CD4-positive, alpha-beta T cell (primary cell): ENCODE measurements around the gene TCEANC. TPM values are rescaled to one million over a fixed set of nuclear protein-coding genes. Genes with fewer than 3 reads are reported as not detected.
"Not testable (repeated sequence)": the region's sequence is repeated elsewhere in the genome, so short reads cannot be mapped to it uniquely, and the experiment has no call there.

ENCODE experiments used
- ATAC-seq: fragments of 200-7000 bp; cut with Tn5 transposase; one replicate; pipeline ENCODE4 v1.10.0; 2022; ENCODE audit warnings: mild to moderate bottlenecking; ENCODE audit not compliant: poor library complexity
- CTCF ChIA-PET: fragments of 350-600 bp; sonication (Branson Sonifier 250); formaldehyde crosslinking; loops from one replicate; lab custom pipeline; 2021; ENCODE audit warnings: antibody characterized with exemption, inconsistent platforms; lab: Charles Lee
- POLR2A ChIA-PET: fragments of 350-600 bp; sonication (Branson Sonifier 250); formaldehyde crosslinking; loops from one replicate; lab custom pipeline; 2021; ENCODE audit warnings: antibody characterized with exemption, inconsistent platforms; lab: Charles Lee
- DNase-seq, 14 experiments: peaks; one replicate each; pipeline ENCODE4 v3.0.0-alpha.2; 2013 to 2020; ENCODE audit warnings: mixed read lengths in 2 of 14
- H3K27ac ChIP-seq, 2 donors: one replicate each; pipeline versions ENCODE4 v1.5.1 to v1.7.0; 2013; ENCODE audit warnings: low read length in 2 of 2, low read depth in 1 of 2, mild to moderate bottlenecking in 1 of 2
- H3K27me3 ChIP-seq, 2 experiments: 1 replicate in 1 of 2; 2 replicates in 1 of 2; pipeline versions ENCODE4 v1.6.1 to v1.7.0; 2013; ENCODE audit warnings: low read length in 2 of 2, control low read depth in 1 of 2, mild to moderate bottlenecking in 1 of 2, moderate library complexity in 1 of 2; ENCODE audit not compliant: insufficient read depth in 2 of 2, control insufficient read depth in 1 of 2
- H3K36me3 ChIP-seq: one replicate; pipeline ENCODE4 v1.6.1; 2013; ENCODE audit warnings: low read length, control low read depth; ENCODE audit not compliant: insufficient read depth
- H3K4me1 ChIP-seq: one replicate; pipeline ENCODE4 v1.6.1; 2013; ENCODE audit warnings: low read length, control low read depth; ENCODE audit not compliant: insufficient read depth
- H3K4me3 ChIP-seq: one replicate; pipeline ENCODE4 v1.5.1; 2013; ENCODE audit warnings: mild to moderate bottlenecking, low read length, moderate library complexity
- H3K9me3 ChIP-seq, 2 experiments: 1 replicate in 1 of 2; 2 replicates in 1 of 2; pipeline versions ENCODE4 v1.6.1 to v1.7.0; 2013; ENCODE audit warnings: low read length in 2 of 2, mild to moderate bottlenecking in 2 of 2, control low read depth in 1 of 2, moderate library complexity in 1 of 2; ENCODE audit not compliant: control insufficient read depth in 1 of 2, insufficient read depth in 1 of 2
- H3K27ac Mint-ChIP-seq: one replicate; pipeline ENCODE4 v1.8.0; 2020; ENCODE audit warnings: mixed read lengths
- H3K27me3 Mint-ChIP-seq: one replicate; pipeline ENCODE4 v1.8.0; 2021; ENCODE audit warnings: mixed read lengths
- H3K36me3 Mint-ChIP-seq: one replicate; pipeline ENCODE4 v1.8.0; 2021; ENCODE audit warnings: low read depth, mixed read lengths
- H3K4me1 Mint-ChIP-seq: one replicate; pipeline ENCODE4 v1.8.0; 2021; ENCODE audit warnings: low read depth, mixed read lengths
- H3K4me3 Mint-ChIP-seq: one replicate; pipeline ENCODE4 v1.8.0; 2020; ENCODE audit warnings: mild to moderate bottlenecking, mixed read lengths
- H3K9me3 Mint-ChIP-seq: one replicate; pipeline ENCODE4 v1.8.0; 2020; ENCODE audit warnings: mixed read lengths
- intact Hi-C, 2 experiments: fragments of 100-400 bp; cut with DNase I in 1 of 2; cut with micrococcal nuclease in 1 of 2; formaldehyde crosslinking; loops; one replicate each; pipeline versions ENCODE4 v1.15.1 to v1.9.0; 2023 to 2025; cut with DNase I, micrococcal nuclease
- total RNA-seq, 174 experiments: library from RNA in 2 of 174; stranded (reverse) in 2 of 174; gene quantifications; one replicate each; pipeline ENCODE4 v1.2.3 and lab custom pipeline; 2021 to 2026
- TF ChIP-seq, protein P1 (sequence below): fragments of 200-600 bp; IDR thresholded peaks from one replicate; pipeline ENCODE4 v1.8.0; 2022; ENCODE audit warnings: antibody characterized with exemption, mild to moderate bottlenecking

TCEANC gene
- total RNA-seq, 2 experiments from 2014 or later = 6.5 to 8.3 TPM

DNA sequence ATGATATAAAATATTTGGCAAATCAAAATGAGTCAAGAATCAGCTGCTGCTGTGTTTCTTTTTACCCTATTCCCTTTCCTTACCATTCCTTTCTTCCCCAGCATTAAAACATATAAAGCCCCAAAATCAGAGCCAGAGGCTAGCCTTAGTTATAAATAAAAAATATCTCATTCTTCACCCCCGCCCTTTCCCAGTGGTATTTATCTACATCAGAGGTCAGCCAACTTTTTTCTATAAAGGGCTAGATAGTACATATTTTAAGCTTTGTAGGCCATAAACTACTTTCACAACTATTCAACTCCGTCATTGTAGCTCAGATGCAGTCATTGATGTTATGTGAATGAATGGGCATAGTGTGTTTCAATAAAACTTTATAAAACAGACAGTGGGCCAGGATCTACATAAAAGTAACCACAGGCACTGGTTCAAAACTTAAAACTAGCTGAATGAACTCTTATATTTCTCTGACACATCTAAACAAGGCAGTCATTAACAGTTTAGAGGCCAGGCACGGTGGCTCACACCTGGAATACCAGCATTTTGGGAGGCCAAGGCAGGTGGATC lies 30.5 kb upstream of the TCEANC start:
- TF ChIP-seq, protein P1, sequence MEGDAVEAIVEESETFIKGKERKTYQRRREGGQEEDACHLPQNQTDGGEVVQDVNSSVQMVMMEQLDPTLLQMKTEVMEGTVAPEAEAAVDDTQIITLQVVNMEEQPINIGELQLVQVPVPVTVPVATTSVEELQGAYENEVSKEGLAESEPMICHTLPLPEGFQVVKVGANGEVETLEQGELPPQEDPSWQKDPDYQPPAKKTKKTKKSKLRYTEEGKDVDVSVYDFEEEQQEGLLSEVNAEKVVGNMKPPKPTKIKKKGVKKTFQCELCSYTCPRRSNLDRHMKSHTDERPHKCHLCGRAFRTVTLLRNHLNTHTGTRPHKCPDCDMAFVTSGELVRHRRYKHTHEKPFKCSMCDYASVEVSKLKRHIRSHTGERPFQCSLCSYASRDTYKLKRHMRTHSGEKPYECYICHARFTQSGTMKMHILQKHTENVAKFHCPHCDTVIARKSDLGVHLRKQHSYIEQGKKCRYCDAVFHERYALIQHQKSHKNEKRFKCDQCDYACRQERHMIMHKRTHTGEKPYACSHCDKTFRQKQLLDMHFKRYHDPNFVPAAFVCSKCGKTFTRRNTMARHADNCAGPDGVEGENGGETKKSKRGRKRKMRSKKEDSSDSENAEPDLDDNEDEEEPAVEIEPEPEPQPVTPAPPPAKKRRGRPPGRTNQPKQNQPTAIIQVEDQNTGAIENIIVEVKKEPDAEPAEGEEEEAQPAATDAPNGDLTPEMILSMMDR = no peak
- H3K27me3 Mint-ChIP-seq = no peaks in the 10 kb centered on the region
- no peaks in the 10 kb centered on the region for H3K4me1 Mint-ChIP-seq
- DNase-seq (no peak), ATAC-seq (no peak)
- intact Hi-C loops = no loop called here
- H3K9me3 ChIP-seq = no peaks in the 10 kb centered on the region
- CTCF ChIA-PET = no interaction called here
- H3K4me3 ChIP-seq = no peak overlapping the region
- no peaks in the 10 kb centered on the region for H3K36me3 ChIP-seq
- no peak overlapping the region for H3K27ac ChIP-seq
- POLR2A ChIA-PET = no interaction called here
- H3K27me3 ChIP-seq = peaks cover 2 to 4% of the 10 kb centered on the region in 2 experiments
- no peak overlapping the region for H3K4me3 Mint-ChIP-seq
- H3K36me3 Mint-ChIP-seq = no peaks in the 10 kb centered on the region
- H3K4me1 ChIP-seq = no peaks in the 10 kb centered on the region
- H3K9me3 Mint-ChIP-seq = no peaks in the 10 kb centered on the region
- no peak overlapping the region for H3K27ac Mint-ChIP-seq

DNA sequence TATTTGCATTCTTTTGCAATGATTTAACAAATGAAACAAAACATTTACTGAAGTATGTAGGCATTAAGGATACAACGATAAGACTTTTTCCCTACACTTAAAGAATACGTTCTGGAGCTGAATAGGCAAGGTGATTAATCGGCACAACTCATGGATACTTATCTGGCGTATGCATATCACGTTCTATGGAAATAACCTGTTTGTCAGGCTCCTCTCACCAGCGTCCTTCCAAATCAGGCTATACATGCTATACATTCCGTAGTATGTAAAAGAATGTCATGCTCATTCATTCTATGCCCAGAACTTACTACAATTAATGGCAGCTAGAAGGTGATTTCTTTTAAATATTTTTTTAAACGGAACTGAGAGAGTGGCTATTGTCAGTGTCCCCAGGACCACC lies 25.6 kb upstream of the TCEANC start:
- POLR2A ChIA-PET = no interaction called here
- TF ChIP-seq, protein P1 = no peak
- CTCF ChIA-PET = no interaction called here
- H3K4me3 ChIP-seq = no peak overlapping the region
- DNase-seq (no peak), ATAC-seq (no peak)
- H3K27ac Mint-ChIP-seq = no peak overlapping the region
- peaks cover 0 to 7% of the 10 kb centered on the region in 2 experiments for H3K9me3 ChIP-seq
- H3K4me1 Mint-ChIP-seq = no peaks in the 10 kb centered on the region
- peaks cover 2 to 4% of the 10 kb centered on the region in 2 experiments for H3K27me3 ChIP-seq
- no peaks in the 10 kb centered on the region for H3K27me3 Mint-ChIP-seq
- H3K4me1 ChIP-seq = no peaks in the 10 kb centered on the region
- intact Hi-C loops = no loop called here
- H3K36me3 ChIP-seq = no peaks in the 10 kb centered on the region
- no peaks in the 10 kb centered on the region for H3K9me3 Mint-ChIP-seq
- H3K4me3 Mint-ChIP-seq = no peak overlapping the region
- H3K27ac ChIP-seq = no peak overlapping the region
- no peaks in the 10 kb centered on the region for H3K36me3 Mint-ChIP-seq

DNA sequence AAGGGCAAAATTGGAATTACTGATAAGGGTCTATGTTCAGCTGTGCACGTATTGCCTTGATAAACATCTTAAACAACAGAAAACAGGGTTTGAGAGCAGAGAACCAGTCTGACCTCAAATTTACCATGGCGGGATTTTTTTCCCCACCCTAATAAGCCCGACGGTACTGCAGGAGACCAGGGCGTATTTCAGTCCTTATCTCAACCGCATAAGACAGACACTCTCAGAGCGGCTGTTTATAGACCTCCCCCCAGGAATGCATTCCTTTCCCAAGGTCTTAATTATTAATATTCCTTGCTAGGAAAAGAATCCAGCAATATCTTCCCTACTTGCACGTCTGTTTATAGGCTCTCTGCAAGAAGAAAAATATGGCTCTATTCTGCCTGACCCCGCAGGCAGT lies 15.7 kb upstream of the TCEANC start:
- H3K4me1 Mint-ChIP-seq, ATAC-seq, H3K36me3 ChIP-seq, H3K4me3 Mint-ChIP-seq, H3K27ac ChIP-seq, POLR2A ChIA-PET, H3K9me3 Mint-ChIP-seq, H3K27me3 Mint-ChIP-seq, H3K4me3 ChIP-seq, H3K9me3 ChIP-seq, intact Hi-C loops, H3K36me3 Mint-ChIP-seq, DNase-seq, H3K27ac Mint-ChIP-seq, H3K4me1 ChIP-seq, H3K27me3 ChIP-seq: not testable (repeated sequence)
- CTCF ChIA-PET = interaction anchor here (0.5 kb wide), 1 partner anchor 1837 kb away, joined by 3 read pairs; no protein-coding TSS in a partner anchor

DNA sequence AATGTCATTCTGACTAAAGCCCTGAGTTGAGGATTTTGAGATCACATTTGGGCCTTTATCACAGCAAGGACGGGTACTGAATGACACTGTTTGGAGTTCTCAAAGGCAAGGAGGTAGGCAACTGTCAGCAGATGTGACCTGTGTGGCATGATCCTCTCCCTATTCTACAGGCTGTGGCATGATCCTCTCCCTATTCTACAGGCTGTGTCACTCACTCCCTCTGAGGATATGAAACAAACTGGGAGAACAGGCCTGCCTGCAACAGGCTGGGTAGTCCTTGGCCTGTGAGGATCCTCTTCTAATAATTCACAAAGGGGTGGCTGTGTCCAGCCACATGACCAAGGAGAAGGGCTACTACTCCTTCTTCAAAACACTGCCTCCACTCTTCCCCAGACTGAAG lies 14.9 kb upstream of the TCEANC start:
- H3K27me3 Mint-ChIP-seq = peaks cover 4% of the 10 kb centered on the region
- ATAC-seq = no peak
- CTCF ChIA-PET = no interaction called here

More for the DNA sequence above, 14.9 kb upstream of the TCEANC start:
- H3K4me3 ChIP-seq = no peak overlapping the region
- intact Hi-C loops = no loop called here
- no peak overlapping the region for H3K27ac ChIP-seq
- POLR2A ChIA-PET = no interaction called here
- Mint-ChIP-seq H3K9me3 (no peaks in the 10 kb centered on the region), H3K27ac (no peak overlapping the region), H3K36me3 (no peaks in the 10 kb centered on the region), H3K4me3 (no peak overlapping the region), H3K4me1 (no peaks in the 10 kb centered on the region)
- H3K4me1 ChIP-seq = no peaks in the 10 kb centered on the region
- TF ChIP-seq, protein P1 = no peak
- H3K27me3 ChIP-seq = no peaks in the 10 kb centered on the region
- DNase-seq = no peak
- no peaks in the 10 kb centered on the region for H3K9me3 ChIP-seq
- H3K36me3 ChIP-seq = no peaks in the 10 kb centered on the region
